Activated T-helper 2 cell treated with anti-CD3 and anti-CD28 coated beads, Interferon-gamma antibody, Interleukin-2, Interleukin-4, amounts not matched to agents 10 μg/mL and 5 μg/mL and 100 μg/mL, durations not matched to agents 14 hours and 24 hours and 36 hours (primary cell): ENCODE measurements around the gene STAG2. TPM values are rescaled to one million over a fixed set of nuclear protein-coding genes. Genes with fewer than 3 reads are reported as not detected.

Source experiments
- DNase-seq: peaks from one replicate; pipeline ENCODE4 v3.0.0; 2021; ENCODE audit warnings: low spot score
- H3K27ac Mint-ChIP-seq: one replicate; pipeline ENCODE4 v1.8.0; 2021; ENCODE audit warnings: mixed read lengths
- H3K27me3 Mint-ChIP-seq: one replicate; pipeline ENCODE4 v1.8.0; 2021; ENCODE audit warnings: low read depth, mixed read lengths
- H3K36me3 Mint-ChIP-seq: one replicate; pipeline ENCODE4 v1.8.0; 2021; ENCODE audit warnings: low read depth, mixed read lengths
- H3K4me1 Mint-ChIP-seq: one replicate; pipeline ENCODE4 v1.8.0; 2021; ENCODE audit warnings: low read depth, mixed read lengths
- H3K4me3 Mint-ChIP-seq: one replicate; pipeline ENCODE4 v1.8.0; 2021; ENCODE audit warnings: low read depth, mild to moderate bottlenecking, moderate library complexity, mixed read lengths
- H3K9me3 Mint-ChIP-seq: one replicate; pipeline ENCODE4 v1.8.0; 2021; ENCODE audit warnings: mixed read lengths
- intact Hi-C: fragments of 100-400 bp; cut with micrococcal nuclease; formaldehyde crosslinking; loops from one replicate; pipeline ENCODE4 v1.15.1; 2023
- total RNA-seq: library from RNA; stranded (reverse); gene quantifications from 2 replicates; pipeline ENCODE4 v1.2.3, GENCODE V29; 2022

Gene STAG2
- total RNA-seq, 1 donor from 2014 or later: 105 TPM

- peaks cover 17% of the 10 kb centered on the region for H3K36me3 Mint-ChIP-seq
- no peak for DNase-seq
- peaks cover 31% of the 10 kb centered on the region for H3K4me1 Mint-ChIP-seq
These were observed 24.9 kb downstream of the STAG2 start for GRCh38 chrX:123986377-123986776.

GRCh38 chrX:123988423-123989111 is 27.1 kb downstream of the STAG2 start:
- H3K4me3 Mint-ChIP-seq: no peak overlapping the region
- DNase-seq: no peak
- H3K9me3 Mint-ChIP-seq: no peaks in the 10 kb centered on the region
- H3K4me1 Mint-ChIP-seq: peaks cover 27% of the 10 kb centered on the region
- intact Hi-C loops: no loop called here
- H3K27me3 Mint-ChIP-seq: no peaks in the 10 kb centered on the region
- H3K36me3 Mint-ChIP-seq: peaks cover 20% of the 10 kb centered on the region
- no peak overlapping the region for H3K27ac Mint-ChIP-seq

More at GRCh38 chrX:123986377-123986776, 24.9 kb downstream of the STAG2 start:
- Mint-ChIP-seq H3K27me3 (no peaks in the 10 kb centered on the region), H3K27ac (no peak overlapping the region), H3K9me3 (no peaks in the 10 kb centered on the region), H3K4me3 (no peak overlapping the region)
- intact Hi-C loops: no loop called here

GRCh38 chrX:123989235-123989634 is 27.7 kb downstream of the STAG2 start:
- H3K4me1 Mint-ChIP-seq: peaks cover 27% of the 10 kb centered on the region
- intact Hi-C loops: no loop called here
- no peaks in the 10 kb centered on the region for H3K27me3 Mint-ChIP-seq
- H3K36me3 Mint-ChIP-seq: peaks cover 20% of the 10 kb centered on the region
- H3K4me3 Mint-ChIP-seq: no peak overlapping the region
- no peaks in the 10 kb centered on the region for H3K9me3 Mint-ChIP-seq
- DNase-seq: no peak
- no peak overlapping the region for H3K27ac Mint-ChIP-seq

GRCh38 chrX:123990169-123990568 is 28.7 kb downstream of the STAG2 start:
- Mint-ChIP-seq H3K4me1 (peaks cover 30% of the 10 kb centered on the region), H3K27ac (no peak overlapping the region), H3K27me3 (no peaks in the 10 kb centered on the region), H3K4me3 (no peak overlapping the region), H3K9me3 (no peaks in the 10 kb centered on the region), H3K36me3 (peaks cover 24% of the 10 kb centered on the region)
- intact Hi-C loops: no loop called here
- DNase-seq: no peak

- no peak overlapping the region for H3K27ac Mint-ChIP-seq
- peaks cover 22% of the 10 kb centered on the region for H3K36me3 Mint-ChIP-seq
- intact Hi-C loops: no loop called here
- peaks cover 30% of the 10 kb centered on the region for H3K4me1 Mint-ChIP-seq
- H3K9me3 Mint-ChIP-seq: no peaks in the 10 kb centered on the region
- H3K27me3 Mint-ChIP-seq: no peaks in the 10 kb centered on the region
- DNase-seq: no peak
- H3K4me3 Mint-ChIP-seq: no peak overlapping the region
These were observed 29.1 kb downstream of the STAG2 start for GRCh38 chrX:123990602-123991001.

- Mint-ChIP-seq H3K4me3 (no peak overlapping the region), H3K27me3 (no peaks in the 10 kb centered on the region), H3K4me1 (peaks cover 23% of the 10 kb centered on the region), H3K36me3 (peaks cover 20% of the 10 kb centered on the region), H3K27ac (no peak overlapping the region), H3K9me3 (no peaks in the 10 kb centered on the region)
- no peak for DNase-seq
- intact Hi-C loops: no loop called here
These were observed 31.8 kb downstream of the STAG2 start for GRCh38 chrX:123993326-123993725.

- Mint-ChIP-seq H3K36me3 (peaks cover 16% of the 10 kb centered on the region), H3K27ac (no peak overlapping the region), H3K27me3 (no peaks in the 10 kb centered on the region), H3K4me3 (no peak overlapping the region), H3K9me3 (no peaks in the 10 kb centered on the region), H3K4me1 (peaks cover 18% of the 10 kb centered on the region)
- DNase-seq: no peak
- intact Hi-C loops: no loop called here
These were observed 32.6 kb downstream of the STAG2 start for GRCh38 chrX:123993904-123994635.

GRCh38 chrX:123994730-123995129 is 33.2 kb downstream of the STAG2 start:
- H3K27ac Mint-ChIP-seq: no peak overlapping the region
- H3K4me3 Mint-ChIP-seq: no peak overlapping the region
- no peaks in the 10 kb centered on the region for H3K9me3 Mint-ChIP-seq
- intact Hi-C loops: no loop called here
- peaks cover 20% of the 10 kb centered on the region for H3K36me3 Mint-ChIP-seq
- H3K27me3 Mint-ChIP-seq: no peaks in the 10 kb centered on the region
- no peak for DNase-seq
- H3K4me1 Mint-ChIP-seq: peaks cover 19% of the 10 kb centered on the region

GRCh38 chrX:124001581-124001980 is 40.1 kb downstream of the STAG2 start:
- Mint-ChIP-seq H3K4me3 (no peak overlapping the region), H3K36me3 (peaks cover 15% of the 10 kb centered on the region)

GRCh38 chrX:124005228-124005627 is 43.7 kb downstream of the STAG2 start:
- Mint-ChIP-seq H3K9me3 (no peaks in the 10 kb centered on the region), H3K36me3 (peaks cover 20% of the 10 kb centered on the region), H3K27ac (peak overlapping the region; percentile 14), H3K27me3 (no peaks in the 10 kb centered on the region), H3K4me1 (peaks cover 27% of the 10 kb centered on the region), H3K4me3 (no peak overlapping the region)
- DNase-seq: no peak
- intact Hi-C loops: loop anchor here (5.0 kb wide), 1 partner anchor 43 kb away; the partner anchor contains the start of gene STAG2

More at GRCh38 chrX:124001581-124001980, 40.1 kb downstream of the STAG2 start:
- Mint-ChIP-seq H3K4me1 (peaks cover 13% of the 10 kb centered on the region), H3K27me3 (no peaks in the 10 kb centered on the region), H3K27ac (no peak overlapping the region), H3K9me3 (no peaks in the 10 kb centered on the region)
- DNase-seq: no peak
- intact Hi-C loops: no loop called here

GRCh38 chrX:124010157-124010556 is 48.7 kb downstream of the STAG2 start:
- Mint-ChIP-seq H3K27ac (peak overlapping the region; percentile 57), H3K9me3 (no peaks in the 10 kb centered on the region), H3K4me1 (peaks cover 36% of the 10 kb centered on the region), H3K4me3 (no peak overlapping the region), H3K36me3 (peaks cover 15% of the 10 kb centered on the region), H3K27me3 (no peaks in the 10 kb centered on the region)
- intact Hi-C loops: no loop called here
- no peak for DNase-seq

- DNase-seq: no peak
- no peak overlapping the region for H3K4me3 Mint-ChIP-seq
- H3K4me1 Mint-ChIP-seq: peaks cover 33% of the 10 kb centered on the region
- H3K9me3 Mint-ChIP-seq: no peaks in the 10 kb centered on the region
- H3K27me3 Mint-ChIP-seq: no peaks in the 10 kb centered on the region
- peaks cover 12% of the 10 kb centered on the region for H3K36me3 Mint-ChIP-seq
- H3K27ac Mint-ChIP-seq: peak overlapping the region; percentile 57
- intact Hi-C loops: no loop called here
These were observed 49.1 kb downstream of the STAG2 start for GRCh38 chrX:124010566-124010965.

- H3K27ac Mint-ChIP-seq: no peak overlapping the region
- H3K27me3 Mint-ChIP-seq: no peaks in the 10 kb centered on the region
- H3K9me3 Mint-ChIP-seq: no peaks in the 10 kb centered on the region
- intact Hi-C loops: no loop called here
- no peak overlapping the region for H3K4me3 Mint-ChIP-seq
- H3K4me1 Mint-ChIP-seq: peaks cover 15% of the 10 kb centered on the region
- no peak for DNase-seq
- no peaks in the 10 kb centered on the region for H3K36me3 Mint-ChIP-seq
These were observed 54.2 kb downstream of the STAG2 start for GRCh38 chrX:124015721-124016120.
